GM12872 (cell line): ENCODE measurements around the gene FMOD.

ENCODE experiments used
- CTCF ChIP-seq: IDR thresholded peaks from 3 replicates; pipeline ENCODE4 v1.5.1; 2011; ENCODE audit warnings: low read depth, mild to moderate bottlenecking, low read length, moderate library complexity; ENCODE audit not compliant: insufficient read depth

Gene FMOD

DNA sequence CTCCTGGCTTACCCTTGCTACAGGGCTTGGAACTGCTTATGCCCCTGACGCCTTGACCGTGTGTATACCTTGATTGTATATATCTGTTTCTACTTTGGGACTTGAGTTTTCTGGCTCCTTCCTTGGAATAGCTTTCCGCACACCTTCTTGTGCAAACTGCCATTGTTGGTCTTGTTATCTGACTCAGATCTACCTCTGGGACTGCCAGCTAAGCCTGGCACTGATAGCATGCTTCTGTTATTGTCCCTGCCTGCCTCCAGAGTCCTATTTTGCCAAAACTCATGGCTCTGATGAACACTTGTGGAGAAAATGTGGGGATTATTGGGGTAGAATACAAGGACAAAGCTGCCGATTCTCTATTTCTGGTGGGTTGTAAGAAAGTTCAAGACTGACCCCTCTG is 15.4 kb downstream of the FMOD start:
- TF ChIP-seq CTCF: no peak

DNA sequence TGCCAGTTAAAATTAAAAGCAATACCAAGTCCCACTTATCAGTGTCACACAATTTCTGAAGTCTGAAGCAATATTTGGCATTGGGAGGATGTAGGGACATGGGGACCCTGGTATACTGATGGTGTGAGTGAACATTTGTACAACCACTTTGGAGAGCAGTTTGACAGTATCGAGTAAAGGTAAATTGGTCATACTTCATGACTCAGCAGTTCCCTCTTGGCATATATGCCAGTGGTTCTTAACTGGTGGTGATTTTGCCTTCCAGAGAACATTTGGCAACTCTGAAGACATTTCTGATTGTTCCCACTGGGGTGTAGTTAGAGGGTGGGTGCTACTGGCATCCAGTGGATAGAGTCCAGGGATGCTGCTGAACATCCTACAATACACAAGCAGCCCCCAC is 19.7 kb downstream of the FMOD start:
- no peak for TF ChIP-seq CTCF

- TF ChIP-seq CTCF: no peak
Observed at GRCh38 chr1:203328714-203329122, 22.2 kb downstream of the FMOD start.

- TF ChIP-seq CTCF: peak; percentile 56
Observed at GRCh38 chr1:203327684-203328457, 23.1 kb downstream of the FMOD start.

GRCh38 chr1:203326830-203327683 is 23.9 kb downstream of the FMOD start:
- TF ChIP-seq CTCF: no peak

- no peak for TF ChIP-seq CTCF
Observed at GRCh38 chr1:203325418-203326091, 25.4 kb downstream of the FMOD start.

DNA sequence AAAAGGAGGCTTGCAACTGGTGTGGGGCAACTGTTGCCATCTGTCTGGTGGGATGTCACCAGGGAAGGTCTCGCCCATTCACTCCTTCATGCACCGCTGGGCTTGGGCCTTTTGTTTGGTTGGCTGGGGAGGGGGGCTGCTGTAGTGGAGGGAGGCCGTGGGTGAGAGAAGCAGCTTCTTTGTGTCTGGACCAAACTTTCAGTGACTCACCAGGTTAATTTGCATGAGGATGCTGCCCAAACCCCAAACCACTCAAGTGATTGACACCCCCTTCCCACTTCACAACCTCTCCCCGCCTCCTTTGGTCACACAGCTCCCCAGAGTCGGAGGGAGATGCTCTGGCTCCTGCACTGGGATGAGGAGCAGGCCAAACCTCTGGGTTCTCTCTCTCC is 25.9 kb downstream of the FMOD start:
- TF ChIP-seq CTCF: no peak
